GM21723 (cell line): ENCODE measurements around the gene CHCHD6.

Experiments used
- ATAC-seq: cut with Tn5 transposase; IDR thresholded peaks from one replicate; pipeline ENCODE4 v1.9.1; 2021; ENCODE audit warnings: mild to moderate bottlenecking, moderate library complexity; ENCODE audit not compliant: unreplicated experiment

CHCHD6 gene

DNA sequence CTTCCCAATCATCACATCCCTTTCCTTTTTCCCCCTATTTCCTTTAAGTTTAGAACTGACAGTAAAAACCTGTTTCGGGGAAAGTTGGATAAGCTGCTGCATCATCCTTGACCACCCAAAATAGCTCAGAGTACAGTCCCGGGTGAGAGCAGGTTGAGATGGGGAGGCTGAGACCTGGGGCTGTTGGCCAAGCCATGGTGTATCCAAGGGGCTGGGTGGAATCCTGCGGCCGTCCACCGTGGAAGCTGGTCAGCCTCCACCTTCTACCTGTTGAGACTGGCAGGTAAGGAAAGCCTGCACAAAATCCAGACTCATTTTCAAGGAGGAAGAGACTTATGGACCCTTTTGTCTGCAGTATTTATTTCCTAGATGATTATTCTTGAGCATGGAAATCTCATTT lies 150.6 kb downstream of the CHCHD6 start:
- ATAC-seq, result no peak

DNA sequence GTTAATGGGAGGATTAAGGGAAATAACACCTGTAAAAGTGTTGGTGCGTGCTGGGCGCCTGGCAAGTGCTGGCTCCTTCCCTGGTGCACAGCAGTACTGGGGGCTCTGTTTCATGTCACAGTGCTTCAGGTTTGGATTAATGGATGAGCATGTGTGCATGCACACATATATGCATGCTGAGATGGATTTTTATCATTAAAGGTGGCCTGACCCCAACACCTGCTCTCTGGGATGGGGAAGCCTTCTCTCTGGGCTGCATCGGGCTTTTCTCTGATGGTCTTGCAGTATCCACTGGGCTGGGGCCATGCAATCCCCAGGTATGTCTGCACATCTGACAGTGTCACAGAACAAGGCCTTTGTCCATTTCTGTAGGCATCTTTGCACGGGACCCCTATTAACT lies 151.3 kb downstream of the CHCHD6 start:
- ATAC-seq, result no peak

DNA sequence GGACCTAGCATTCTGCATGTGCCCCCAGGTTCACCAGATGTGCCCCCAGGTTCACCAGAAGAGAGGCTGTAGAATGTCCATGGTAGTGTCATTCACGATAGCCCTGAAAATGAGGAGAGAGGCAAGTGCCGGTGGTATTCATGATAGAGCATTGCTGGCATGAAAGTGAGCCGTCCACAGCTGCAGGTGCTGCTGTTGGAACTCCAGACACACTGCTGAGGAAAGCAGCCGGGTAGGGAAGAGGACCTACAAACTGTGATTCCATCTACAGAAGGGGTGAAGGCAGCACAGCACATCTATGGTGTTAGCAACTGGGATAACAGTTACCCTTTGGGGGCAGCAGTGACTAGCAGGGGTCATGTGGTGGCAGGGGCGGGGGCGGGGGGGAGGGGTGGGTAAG lies 153.9 kb downstream of the CHCHD6 start:
- ATAC-seq, result no peak

DNA sequence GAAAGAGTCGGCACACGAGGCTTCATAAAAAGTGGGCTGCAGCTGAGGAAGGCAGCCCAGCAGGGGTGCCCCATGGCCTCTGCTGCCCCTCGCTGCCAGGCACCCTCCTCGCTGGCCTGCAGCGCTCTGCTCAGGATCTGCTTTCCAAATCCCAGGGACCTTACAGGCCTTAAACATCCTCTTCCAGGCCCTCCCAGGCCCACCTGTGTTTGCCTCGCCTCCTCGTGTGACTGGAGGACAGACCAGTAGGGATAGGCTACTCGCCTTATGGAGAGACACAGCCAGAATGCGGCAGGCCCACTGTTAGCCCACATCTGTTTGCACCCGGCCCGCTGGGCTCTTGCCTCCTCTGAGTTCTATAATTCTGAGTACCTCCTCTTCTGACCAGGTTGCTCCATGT lies 154.4 kb downstream of the CHCHD6 start:
- no peak for ATAC-seq

DNA sequence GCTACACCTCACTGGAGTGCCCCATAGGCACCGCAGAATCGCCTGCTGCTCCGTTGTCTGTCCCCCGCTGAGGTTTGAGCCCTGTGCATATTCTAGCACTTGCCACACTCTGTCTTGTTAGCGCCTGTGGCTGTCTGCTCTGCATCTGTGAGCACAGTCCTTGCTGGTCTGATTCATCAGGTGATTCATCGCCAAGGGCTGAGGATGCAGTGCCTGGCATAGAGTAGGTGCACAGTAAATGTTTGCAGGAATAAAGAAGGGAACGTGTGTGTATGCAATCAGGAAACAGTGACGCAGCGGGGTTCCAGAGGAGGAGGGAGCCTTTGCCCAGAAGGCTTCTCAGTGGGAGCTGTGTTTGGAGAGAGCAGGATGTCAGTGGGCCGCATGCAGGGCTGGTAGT lies 154.8 kb downstream of the CHCHD6 start:
- no peak for ATAC-seq

DNA sequence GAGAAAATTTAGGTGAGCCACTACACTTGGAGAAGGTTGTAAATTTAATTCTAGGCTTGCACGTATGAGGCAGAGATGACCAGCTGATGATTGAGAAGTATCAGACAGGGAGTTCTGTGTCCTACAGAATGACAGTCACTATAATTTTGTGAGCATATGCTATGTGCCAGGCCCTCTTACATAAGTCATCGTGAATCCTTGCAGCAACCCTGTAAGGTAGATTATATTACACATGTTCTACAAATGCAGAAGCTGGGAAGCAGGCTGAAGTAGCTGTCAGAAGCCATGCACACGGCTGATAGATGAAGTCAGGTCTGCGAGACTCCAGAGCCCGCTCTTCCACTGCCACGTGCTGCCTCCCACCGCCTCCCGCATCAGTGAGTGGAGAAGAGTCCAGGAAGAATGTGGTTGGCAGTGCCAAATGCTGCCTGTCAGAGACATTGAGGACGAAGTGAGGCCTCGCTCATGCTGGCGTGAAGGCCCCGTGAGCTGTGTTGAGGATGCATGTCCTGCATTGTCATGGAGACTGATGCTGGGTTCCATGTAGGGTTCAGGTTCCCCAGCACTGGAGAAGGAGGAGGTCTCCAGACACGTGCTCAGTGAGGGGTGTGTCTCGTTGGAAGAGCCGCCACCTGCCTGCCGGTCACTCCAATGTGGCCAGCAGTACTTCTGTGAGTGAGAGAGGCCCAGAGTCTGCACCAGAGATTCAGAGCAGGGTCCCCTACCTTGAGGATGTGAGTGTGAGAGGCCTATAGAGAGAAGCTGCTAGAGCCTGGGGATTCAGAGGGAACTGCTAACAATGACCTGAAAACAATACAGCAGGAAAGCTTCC lies 155.6 kb downstream of the CHCHD6 start:
- no peak for ATAC-seq

DNA sequence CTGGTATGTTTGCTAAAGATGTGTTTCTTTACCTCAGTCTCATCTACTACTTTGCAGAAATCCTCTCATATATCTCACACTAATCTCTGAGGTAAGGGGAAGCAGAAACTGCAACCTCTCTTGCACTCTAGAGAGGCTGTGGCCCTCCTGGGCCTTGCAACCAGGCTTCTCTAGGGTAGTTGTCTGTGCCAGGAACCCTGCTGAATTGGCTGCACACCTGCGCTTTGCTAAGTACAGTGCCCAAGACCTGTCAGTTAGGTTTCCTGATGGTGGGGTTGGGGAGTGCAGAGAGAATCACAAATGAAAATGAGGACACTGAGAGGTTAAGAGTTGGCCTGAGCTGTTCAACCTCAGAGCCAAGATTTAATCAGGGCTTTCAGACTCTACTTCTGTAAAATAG lies 161.7 kb downstream of the CHCHD6 start:
- no peak for ATAC-seq

DNA sequence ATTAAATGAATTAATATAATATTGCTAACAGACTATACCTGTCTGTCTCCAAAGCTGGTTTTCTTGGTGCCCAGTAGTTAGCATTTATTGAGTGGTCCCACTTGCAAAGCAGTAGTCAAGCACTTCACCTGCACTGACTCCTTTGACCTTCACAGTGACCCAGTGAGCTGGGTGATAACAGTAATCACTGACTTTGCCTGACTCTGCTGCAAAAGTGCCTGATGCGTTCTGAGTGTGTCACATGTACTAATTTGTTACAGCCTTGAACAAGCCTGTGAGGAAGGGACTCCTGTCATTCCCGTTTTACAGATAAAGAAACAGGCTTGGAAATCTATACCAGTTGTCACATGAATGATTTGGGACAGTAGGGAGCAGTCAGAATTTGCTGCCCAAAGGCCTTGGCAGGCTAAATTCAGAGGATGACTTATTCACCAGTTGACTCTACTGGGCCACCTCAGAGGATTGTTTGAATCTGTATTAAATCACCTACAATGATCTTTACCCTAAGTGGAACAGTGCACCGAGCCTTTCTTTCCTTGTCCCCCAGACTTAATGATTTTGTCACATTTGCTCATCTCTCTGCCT lies 162.2 kb downstream of the CHCHD6 start:
- no peak for ATAC-seq

DNA sequence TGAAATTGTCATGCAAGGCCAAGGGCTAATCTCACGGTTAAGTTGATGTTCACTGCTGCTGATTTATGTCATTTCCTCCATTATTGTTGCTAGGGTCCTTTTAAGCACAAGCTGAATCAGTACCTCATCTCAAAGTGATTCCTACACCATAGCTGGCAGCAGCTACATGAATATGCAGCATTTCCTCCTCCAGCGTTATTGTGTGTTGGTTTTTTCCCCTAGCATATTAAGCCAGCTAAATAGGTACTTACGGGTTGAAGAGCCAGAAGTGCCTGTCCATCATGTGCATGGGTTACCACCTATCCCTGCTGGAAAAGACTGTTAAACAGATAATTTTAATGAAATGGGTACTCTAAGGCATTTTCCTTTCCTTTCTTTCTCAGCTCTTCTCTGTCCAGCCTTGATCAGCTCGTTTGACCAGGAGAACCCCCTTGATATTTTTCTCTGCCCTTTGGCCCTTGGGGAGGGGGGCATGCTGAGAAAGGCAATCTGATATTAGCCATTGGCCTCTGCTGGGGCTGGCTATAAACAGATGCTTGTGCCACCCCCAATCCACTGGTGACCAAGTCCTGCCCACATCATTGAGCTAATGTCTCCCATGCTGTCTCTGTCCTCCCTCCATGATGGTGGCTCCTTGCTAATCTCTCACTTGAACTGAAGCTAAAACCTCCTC lies 163.3 kb downstream of the CHCHD6 start:
- no peak for ATAC-seq

DNA sequence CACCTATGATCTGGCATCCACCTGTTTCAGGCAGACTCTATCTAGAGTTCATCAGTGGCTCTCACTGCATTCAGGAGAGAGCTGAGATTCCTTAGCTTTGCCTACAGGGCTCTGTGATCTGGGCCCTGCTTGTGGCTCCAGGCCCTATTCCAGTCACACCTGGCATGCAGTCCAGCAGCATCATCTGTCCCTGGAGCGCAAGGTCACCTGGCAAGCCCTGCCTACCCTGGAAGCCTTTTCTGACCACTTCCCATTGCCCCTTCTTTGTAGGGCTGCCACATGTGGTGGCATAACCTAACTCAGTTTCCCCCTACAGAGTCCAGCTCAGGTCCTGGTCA lies 163.8 kb downstream of the CHCHD6 start:
- no peak for ATAC-seq

DNA sequence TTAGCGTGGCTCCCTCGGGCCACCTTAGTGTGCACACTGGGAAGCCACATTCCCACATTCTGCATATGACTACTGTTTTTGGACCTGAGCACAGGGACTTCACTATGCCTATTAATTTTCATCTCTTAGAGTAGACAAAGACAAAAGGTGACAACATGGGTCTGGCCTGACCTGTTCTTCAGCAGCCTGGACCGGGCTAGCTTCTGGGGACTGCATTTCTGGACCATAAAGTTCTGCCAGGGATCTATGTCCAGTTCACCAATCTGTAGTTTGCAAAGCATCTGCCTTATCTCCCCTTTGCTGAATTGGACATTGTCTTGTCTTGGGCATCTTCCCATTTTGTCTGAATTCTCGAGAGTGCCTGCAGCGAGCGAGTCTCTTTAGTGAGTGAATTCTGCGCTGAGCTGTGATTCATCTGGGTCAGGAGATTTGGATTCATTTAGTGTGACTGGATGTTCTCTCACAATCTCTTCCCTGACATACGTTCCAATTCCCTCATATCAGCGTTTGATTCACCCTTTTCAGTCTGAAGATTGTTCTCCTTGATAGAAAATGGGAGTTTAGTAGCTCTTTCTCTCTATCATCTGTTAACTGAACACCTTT lies 166.7 kb downstream of the CHCHD6 start:
- no peak for ATAC-seq

DNA sequence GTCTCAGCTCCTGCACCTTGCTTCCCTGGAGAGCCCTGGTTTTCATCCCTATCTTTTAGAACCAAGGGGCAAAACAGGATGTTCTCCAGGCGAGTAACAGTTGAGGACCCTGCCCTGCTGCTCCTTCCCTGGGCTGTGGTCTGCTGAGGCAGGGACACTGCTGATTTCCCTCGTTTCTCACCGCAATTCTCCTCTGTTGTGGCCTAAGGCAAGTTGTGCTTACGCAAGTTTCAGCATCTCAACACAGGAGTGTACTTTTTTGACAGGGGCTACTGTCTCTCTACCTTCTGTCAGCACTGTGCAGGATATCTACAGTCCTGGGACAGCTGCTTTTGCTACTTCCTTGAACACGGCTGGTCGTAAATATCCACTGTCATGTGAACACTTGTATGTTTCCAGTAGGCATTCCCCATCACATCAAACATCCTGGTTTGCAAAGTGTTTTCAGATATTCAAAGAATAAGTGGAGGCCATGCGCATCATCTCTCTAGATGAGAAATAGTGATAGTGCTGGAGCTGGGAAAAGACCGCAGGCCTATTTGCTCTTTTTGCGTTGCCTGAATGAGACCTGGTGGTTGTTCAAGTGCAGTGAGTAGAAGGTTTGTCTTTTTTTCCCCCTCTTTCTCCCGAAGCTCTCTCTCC lies 168.8 kb downstream of the CHCHD6 start:
- ATAC-seq, result no peak

DNA sequence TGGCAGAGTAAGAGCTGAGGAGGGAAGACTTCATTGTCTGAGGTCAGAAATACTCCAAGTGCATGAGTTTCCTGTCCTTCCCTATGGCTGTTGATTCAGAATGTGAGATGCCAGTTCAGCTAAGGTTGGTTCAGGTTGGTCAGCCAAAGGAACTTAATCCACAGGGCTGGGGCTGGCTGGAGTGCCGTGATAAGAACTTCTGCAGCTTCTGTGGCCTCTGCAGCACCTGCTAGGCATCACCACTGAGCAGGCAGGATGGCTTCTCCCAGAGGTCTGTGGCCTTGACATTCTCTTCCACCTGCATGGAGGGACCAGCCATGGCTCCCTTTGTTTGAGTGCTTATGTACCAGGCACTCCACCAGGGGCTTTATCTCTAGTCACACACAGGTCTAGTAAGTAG lies 169.4 kb downstream of the CHCHD6 start:
- ATAC-seq, result no peak

DNA sequence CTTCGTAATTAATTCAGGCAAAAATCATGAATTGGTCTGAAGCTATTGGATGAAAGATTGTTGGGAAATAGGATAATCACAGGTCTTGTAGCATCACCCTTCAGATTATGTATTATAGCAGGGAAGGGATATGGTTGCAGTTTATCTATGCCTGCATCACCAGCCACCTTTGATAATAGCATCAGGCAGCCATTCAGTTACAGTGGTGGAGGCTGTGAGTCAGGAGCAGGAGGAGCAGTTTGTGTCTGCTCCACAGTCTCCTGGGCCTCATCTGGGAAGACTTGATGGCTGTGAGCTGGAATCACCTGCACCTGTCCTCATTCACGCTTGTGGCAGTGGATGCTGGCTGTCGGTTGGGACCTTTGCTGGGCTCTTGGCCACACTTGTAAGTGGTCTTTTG lies 174.6 kb downstream of the CHCHD6 start:
- no peak for ATAC-seq

DNA sequence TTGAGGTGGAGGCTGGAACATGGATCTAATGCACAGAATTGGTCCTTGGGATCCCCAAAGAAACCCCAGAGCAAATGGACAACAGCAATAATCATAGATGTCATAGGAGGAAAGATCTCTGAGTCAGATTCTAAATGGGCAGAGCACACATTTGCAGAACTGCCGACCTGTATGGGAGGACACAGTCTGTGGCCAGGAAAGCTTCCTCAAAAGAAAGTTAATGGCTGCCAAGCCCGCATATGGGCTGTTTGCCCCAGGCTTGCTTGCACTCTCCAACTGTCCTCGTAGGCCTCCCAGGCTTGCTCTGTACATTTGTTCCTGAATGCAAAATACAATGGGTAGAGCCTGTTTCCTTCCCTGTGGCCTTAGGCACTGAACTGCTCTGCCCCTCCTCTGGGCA lies 176.9 kb downstream of the CHCHD6 start:
- ATAC-seq, result no peak

DNA sequence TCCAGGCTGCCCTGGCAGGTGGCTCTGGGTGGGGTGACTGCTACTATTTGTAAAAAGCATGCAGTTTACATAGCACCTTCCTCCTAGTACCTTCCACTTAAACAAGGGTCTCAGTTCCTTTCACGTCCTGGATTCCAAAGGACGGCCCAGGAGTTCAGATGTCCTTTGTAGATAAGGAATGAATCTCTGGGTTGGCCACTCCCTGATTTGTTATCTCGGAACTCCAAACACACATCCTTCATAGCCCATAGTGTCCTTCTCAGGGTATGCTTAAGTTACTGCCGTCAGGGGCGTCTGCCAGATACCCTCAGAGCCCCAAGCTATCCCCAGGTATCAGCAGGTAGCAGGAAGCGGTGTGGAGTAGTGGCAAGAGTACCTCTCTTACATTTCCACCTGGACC lies 177.8 kb downstream of the CHCHD6 start:
- no peak for ATAC-seq

DNA sequence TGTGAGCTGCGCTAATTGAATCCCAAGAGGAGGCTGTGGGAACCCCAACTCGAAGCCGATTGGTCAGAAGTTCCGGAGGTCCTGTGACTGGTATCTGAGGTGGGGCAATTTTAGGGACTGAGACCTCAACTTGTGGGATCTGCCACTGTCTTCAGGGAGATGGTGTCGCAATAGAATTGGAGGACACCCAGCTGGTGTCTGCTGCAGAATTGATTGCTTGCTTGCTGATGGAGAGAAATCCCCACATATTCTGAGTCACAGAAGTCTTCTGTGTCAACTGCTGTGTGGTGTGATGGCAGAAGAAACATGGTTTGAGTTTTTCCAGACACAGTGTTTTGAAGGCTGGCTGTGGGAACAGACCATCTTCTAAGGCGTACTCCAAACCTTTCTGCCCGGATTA lies 179.2 kb downstream of the CHCHD6 start:
- no peak for ATAC-seq

DNA sequence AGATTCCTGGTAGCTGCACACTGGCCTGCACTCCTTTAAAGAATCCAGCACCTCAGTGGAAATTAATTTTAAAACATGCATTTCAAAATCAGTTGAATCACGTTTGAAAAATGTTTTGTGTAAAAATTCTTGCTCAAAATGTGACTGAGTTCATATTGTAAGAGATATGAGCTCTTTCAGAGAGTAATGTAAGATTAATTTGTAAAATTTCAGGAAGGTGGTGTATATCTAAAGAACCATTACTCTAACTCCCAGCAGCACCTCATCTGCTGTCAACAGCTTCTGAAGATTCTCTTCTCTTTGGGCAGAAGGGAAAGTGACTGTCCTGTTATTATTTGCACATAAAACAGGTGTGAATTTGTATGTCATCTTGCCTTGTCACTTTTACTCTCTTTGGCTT lies 181.4 kb downstream of the CHCHD6 start:
- no peak for ATAC-seq

DNA sequence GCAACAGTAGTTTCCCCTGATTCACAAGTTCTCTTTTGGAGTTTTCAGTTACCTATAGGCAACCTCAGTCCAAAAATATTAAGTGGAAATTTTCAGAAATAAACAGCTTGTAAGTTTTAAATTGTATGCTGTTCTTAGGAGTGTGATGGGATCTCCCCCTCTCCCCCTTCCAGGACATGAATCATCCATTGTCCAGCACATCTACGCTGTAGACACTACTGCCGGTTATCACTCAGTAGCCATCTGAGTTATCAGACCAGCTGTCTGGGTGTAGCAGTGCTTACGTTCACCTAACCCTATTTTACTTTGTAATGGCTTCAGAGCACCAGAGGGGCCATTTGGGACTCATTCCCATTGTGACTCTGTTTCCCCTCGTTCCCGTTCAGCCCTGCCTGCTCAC lies 182.2 kb downstream of the CHCHD6 start:
- no peak for ATAC-seq

DNA sequence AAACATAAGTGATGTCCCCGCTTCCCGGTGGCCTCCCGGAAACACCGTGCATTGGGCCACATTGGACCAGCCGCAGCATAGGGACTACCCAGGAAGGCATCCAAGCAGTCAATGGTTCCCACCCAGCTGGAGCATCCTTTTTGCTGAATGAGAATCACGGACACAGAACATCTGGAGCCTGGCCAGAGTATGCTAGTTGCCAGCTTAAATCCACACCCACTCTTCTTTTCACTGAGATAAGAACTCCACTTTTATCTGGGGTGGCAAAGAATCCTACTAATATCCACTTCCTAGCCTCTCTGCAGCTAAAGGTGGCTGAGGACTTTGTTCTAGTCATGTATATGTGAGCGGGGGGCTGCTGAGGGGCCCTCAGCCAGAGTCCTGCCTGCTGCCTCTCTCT lies 183.6 kb downstream of the CHCHD6 start:
- ATAC-seq, result no peak

DNA sequence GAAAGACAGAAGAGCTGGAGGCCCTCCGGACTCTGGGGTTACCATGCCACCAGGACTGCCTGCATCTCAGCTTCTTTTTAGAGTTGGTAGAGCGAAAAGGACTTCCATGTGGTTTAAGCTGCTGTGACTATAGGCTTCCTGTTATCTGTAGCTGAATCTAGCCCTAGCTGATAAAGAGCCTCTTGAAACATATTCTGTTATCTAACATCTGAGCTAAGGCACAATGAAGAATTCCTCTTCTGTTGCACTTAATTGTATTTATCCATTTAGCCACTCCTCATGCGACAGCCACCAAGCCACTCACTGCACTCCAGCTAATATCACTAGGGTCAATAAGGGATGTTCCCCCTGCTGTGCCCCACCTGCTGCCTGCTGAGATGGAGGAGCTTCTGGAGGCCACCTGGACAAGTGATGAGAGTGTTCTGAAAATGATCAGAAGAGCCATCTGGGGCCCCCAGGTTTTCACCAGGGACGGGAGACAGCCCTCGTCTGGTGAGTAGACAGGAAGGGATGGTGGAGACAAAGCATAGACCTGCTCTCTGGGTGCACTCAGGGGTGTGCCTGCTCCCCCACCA lies 184.2 kb downstream of the CHCHD6 start:
- no peak for ATAC-seq
